ENCODE data around the gene RSPH1. TPM values are rescaled to one million over a fixed set of nuclear protein-coding genes. Genes with fewer than 3 reads are reported as not detected.
A peak's percentile ranks its signal among the peaks of the same experiment; 100 is the strongest.

RSPH1 gene
- not detected in 2 replicates for total RNA-seq (2014; rRNA removed; shearing (Covaris generic))

DNA sequence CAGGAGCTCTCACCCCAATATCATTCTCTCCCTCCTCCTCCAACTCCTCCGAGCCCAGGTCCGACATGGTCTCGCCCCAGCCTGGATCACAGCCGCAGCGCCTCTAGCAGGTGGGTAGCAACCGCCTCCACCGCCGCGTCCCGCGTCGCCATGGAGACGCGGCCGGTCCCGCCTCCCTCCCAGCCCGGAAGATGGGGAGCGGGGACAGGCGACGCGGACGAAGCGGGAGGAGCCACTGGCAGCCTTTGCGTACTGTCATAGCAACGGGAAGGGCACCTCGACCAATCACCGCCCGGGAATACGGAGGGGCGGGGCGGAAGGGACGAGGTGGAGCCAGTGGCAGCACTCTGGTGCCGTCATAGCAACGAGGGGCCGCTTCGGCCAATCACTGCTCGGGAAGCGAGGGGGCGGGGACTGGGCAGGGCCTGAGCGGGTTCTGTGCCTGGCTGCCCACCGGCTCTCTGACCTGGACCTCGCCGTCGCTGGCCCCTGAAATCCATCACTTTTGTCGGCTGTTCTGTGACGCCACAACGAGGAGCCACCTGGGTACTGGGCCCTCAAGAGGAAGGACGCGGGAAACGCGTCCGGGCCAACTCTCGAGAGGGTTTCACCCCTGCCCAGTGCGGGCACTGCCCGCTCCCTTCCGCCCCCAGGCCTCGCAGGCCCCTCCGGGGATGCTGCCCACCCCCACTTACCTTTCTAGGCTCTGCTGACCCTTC is at the start of gene RSPH1:
RSPH1 (minus strand) TSS at position 105 of the 719 bp plus-strand sequence; CDS start at position 67, 38 bp downstream.
- H3K9me3 ChIP-seq (replicated peaks), result no peaks in the 10 kb centered on the region
- H3K36me3 ChIP-seq, result no peaks in the 10 kb centered on the region
- no peak within 1 kb of the TSS for H3K27ac ChIP-seq
- no peaks in the 10 kb centered on the region for H3K4me1 ChIP-seq
- no peaks in the 10 kb centered on the region for H3K27me3 ChIP-seq
- H3K4me3 ChIP-seq, result peak within 1 kb of the TSS; percentile 52
- peak; percentile 98 to 99 for DNase-seq

GRCh38 chr21:42545745-42546144 is 49.7 kb upstream of the RSPH1 start:
- H3K27ac ChIP-seq, result no peak overlapping the region
- H3K27me3 ChIP-seq, result no peaks in the 10 kb centered on the region
- H3K4me1 ChIP-seq, result no peaks in the 10 kb centered on the region
- no peak for DNase-seq
- H3K4me3 ChIP-seq, result no peak overlapping the region
- no peaks in the 10 kb centered on the region for H3K9me3 ChIP-seq (replicated peaks)
- no peaks in the 10 kb centered on the region for H3K36me3 ChIP-seq

DNA sequence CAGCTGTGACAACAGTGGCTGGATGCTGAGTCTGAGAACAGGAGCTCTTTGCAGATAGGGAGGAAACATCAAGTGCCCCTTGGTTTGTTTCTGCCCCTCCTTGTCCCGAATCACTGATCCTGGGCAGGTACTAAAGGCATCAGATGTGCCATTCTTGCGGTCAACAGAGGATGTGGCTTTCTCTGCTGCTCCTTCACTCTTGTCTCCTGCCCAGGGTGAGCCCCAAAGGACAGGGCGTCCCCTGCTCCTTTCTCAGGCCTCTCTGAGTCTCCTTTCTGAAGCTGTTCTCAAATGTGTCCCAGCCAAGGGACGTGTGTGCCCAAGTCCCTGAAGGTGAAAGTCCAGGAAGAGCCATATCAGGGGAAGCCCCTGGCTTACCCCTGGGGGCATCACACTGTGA is 49.3 kb upstream of the RSPH1 start:
- Histone ChIP-seq H3K4me3 (no peak overlapping the region), H3K9me3 (replicated peaks) (no peaks in the 10 kb centered on the region), H3K27ac (no peak overlapping the region), H3K27me3 (no peaks in the 10 kb centered on the region), H3K36me3 (no peaks in the 10 kb centered on the region), H3K4me1 (no peaks in the 10 kb centered on the region)
- DNase-seq, result no peak

DNA sequence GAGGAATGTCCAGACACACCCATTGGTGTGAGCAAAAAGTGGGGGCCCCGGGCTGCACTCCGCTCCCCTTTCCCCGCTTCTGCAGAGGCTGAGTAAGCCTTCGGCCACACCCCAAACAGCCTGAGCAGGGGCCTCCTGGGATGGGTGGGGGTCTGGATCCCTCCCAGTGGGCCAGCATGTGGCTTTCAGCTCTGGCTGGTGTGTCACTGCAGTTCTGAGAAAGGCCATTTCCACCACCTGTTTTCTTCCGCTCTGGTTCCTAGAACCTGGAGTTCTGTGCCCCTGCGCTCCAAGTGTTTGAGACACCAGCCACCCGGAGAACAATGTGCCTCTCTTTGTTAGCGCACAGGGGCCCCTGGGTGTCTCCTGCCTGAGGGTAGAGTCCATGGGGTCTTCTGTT is 48.5 kb upstream of the RSPH1 start:
- DNase-seq, result no peak
- Histone ChIP-seq H3K4me1 (no peaks in the 10 kb centered on the region), H3K27ac (no peak overlapping the region), H3K36me3 (no peaks in the 10 kb centered on the region), H3K4me3 (no peak overlapping the region), H3K27me3 (no peaks in the 10 kb centered on the region), H3K9me3 (replicated peaks) (no peaks in the 10 kb centered on the region)

GRCh38 chr21:42543106-42543847 is 47.3 kb upstream of the RSPH1 start:
- Histone ChIP-seq H3K9me3 (replicated peaks) (no peaks in the 10 kb centered on the region), H3K4me1 (no peaks in the 10 kb centered on the region), H3K36me3 (no peaks in the 10 kb centered on the region), H3K4me3 (no peak overlapping the region), H3K27ac (no peak overlapping the region), H3K27me3 (no peaks in the 10 kb centered on the region)
- DNase-seq, result no peak

DNA sequence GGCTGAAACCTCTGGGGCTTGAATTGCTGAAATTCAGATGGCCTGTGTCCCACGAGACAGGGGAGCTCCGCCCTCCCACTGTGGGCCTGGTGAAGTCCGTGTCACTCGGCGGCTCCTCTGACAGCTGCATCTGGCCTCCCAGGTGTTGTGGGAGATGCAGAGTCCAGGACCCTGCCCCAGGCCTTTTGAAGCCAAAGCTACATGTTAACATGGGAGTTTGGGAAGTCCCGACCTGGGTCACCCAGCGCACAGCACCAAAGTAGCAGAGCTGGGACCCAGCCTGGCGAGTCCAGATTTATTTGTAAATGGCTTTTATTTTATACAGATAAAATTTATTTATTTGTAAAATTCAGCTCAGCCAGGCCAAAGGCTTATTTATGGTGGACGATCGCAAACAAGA is 46.6 kb upstream of the RSPH1 start:
- DNase-seq, result no peak
- Histone ChIP-seq H3K36me3 (no peaks in the 10 kb centered on the region), H3K9me3 (replicated peaks) (no peaks in the 10 kb centered on the region), H3K27me3 (no peaks in the 10 kb centered on the region), H3K4me3 (no peak overlapping the region), H3K27ac (no peak overlapping the region), H3K4me1 (no peaks in the 10 kb centered on the region)

DNA sequence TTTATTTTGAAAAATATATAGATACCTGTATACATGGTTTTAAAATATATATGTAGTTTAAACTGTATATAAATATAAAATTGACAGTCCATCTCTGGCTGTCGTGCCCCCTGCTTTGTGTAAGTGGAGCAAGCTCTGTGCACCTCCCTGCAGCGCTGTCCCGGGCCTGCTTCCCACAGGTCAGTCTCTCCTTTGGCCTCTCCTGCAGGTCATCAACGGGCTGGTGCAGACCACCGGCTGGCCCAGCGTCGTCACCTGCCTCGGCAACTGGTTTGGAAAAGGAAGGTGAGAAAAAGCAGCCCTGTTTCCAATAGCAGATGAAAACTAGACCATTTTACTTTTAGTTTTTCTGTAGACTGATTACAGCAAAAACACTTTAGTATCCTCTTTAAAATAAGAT is 46.2 kb upstream of the RSPH1 start:
- Histone ChIP-seq H3K27ac (no peak overlapping the region), H3K4me3 (no peak overlapping the region), H3K27me3 (no peaks in the 10 kb centered on the region), H3K9me3 (replicated peaks) (no peaks in the 10 kb centered on the region), H3K36me3 (no peaks in the 10 kb centered on the region), H3K4me1 (no peaks in the 10 kb centered on the region)
- DNase-seq, result no peak

DNA sequence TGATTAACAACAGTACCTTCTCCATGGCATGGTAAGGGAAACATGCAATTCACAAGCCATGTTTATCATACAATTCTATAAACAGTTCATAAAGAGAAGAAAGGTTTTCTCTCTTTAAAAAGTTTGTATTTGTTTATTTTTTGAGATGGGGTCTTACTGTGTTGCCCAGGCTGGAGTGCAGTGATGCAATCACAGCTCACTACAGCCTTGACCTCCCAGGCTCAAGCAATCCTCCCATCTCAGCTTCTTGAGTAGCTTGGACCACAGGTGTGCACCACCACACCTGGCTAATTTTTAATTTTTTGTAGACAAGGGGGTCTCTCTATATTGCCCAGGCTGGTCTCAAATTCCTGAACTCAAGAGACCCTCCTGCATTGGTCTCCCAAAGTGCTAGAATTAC is 45.6 kb upstream of the RSPH1 start:
- no peak for DNase-seq
- H3K9me3 ChIP-seq (replicated peaks), result no peaks in the 10 kb centered on the region
- H3K4me1 ChIP-seq, result no peaks in the 10 kb centered on the region
- no peaks in the 10 kb centered on the region for H3K36me3 ChIP-seq
- no peak overlapping the region for H3K27ac ChIP-seq
- H3K4me3 ChIP-seq, result no peak overlapping the region
- no peaks in the 10 kb centered on the region for H3K27me3 ChIP-seq

DNA sequence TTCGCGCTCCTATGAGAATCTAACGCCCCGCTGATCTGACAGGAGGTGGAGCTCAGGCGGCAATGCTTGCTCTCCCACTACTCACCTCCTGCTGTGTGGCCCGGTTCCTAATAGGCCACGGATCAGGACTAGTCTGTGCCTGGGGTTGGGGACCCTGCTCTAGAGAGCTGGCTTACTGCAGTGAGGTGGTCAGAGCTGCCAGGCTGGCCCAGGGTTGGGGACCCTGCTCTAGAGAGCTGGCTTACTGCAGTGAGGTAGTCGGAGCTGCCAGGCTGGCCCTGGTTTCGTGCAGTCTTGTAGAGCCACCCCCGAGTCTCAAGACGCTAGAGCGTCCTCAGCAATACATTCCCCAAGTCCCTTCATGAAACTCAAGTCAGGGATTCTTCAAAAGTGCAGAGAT is 45.1 kb upstream of the RSPH1 start:
- H3K27me3 ChIP-seq, result no peaks in the 10 kb centered on the region
- no peaks in the 10 kb centered on the region for H3K36me3 ChIP-seq
- DNase-seq, result no peak
- H3K27ac ChIP-seq, result no peak overlapping the region
- no peaks in the 10 kb centered on the region for H3K9me3 ChIP-seq (replicated peaks)
- H3K4me1 ChIP-seq, result no peaks in the 10 kb centered on the region
- H3K4me3 ChIP-seq, result no peak overlapping the region

DNA sequence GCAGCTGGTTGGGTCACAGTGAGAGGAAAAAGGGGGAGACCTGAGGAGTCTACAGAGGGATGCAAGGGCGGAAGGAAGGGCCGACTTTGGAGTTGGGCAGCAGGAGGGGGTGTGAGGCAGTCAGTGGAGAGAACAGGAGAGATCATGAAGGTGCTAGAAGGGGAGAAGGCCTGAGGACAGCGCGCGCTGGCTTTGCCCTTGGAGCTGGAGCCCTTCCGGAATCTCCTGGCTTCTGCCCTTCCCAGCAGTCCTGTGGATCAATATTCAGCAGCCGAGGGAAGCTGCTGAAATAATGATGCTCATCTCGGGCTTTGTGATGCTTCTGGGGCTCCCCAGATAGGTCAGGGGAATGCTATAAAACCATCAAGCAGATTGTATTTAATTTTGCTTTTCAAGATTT is 44.4 kb upstream of the RSPH1 start:
- Histone ChIP-seq H3K9me3 (replicated peaks) (no peaks in the 10 kb centered on the region), H3K4me1 (no peaks in the 10 kb centered on the region), H3K4me3 (no peak overlapping the region), H3K27ac (no peak overlapping the region), H3K36me3 (no peaks in the 10 kb centered on the region), H3K27me3 (no peaks in the 10 kb centered on the region)
- no peak for DNase-seq

DNA sequence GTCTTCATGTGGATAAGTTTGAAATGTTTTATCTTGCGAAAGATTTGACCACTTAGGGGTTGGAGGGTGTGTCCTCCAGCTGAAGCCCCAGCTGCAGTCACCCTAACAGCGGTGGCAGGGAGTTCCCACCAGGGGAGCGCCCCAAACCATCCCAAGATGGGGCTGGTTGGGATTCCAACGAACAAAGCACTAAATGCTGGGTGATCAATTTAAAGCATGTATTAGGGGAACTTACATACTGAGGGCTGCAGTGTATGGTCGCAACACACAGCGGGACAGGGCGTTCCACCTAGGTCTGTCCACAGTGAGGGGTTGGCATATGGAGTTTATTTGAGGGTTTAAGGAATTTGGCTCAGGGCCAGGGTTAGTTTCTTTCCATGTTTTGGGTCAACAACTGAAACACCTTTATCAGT is 43.9 kb upstream of the RSPH1 start:
- H3K4me1 ChIP-seq, result no peaks in the 10 kb centered on the region
- no peak overlapping the region for H3K27ac ChIP-seq
- H3K36me3 ChIP-seq, result no peaks in the 10 kb centered on the region
- H3K4me3 ChIP-seq, result no peak overlapping the region
- peak in 1 of 2 experiments; percentile 40 for DNase-seq
- no peaks in the 10 kb centered on the region for H3K27me3 ChIP-seq
- H3K9me3 ChIP-seq (replicated peaks), result no peaks in the 10 kb centered on the region

- Histone ChIP-seq H3K9me3 (replicated peaks) (no peaks in the 10 kb centered on the region), H3K36me3 (no peaks in the 10 kb centered on the region), H3K27me3 (no peaks in the 10 kb centered on the region), H3K4me1 (no peaks in the 10 kb centered on the region), H3K4me3 (no peak overlapping the region), H3K27ac (no peak overlapping the region)
- no peak for DNase-seq
These were observed 43.3 kb upstream of the RSPH1 start for GRCh38 chr21:42539342-42539741.

DNA sequence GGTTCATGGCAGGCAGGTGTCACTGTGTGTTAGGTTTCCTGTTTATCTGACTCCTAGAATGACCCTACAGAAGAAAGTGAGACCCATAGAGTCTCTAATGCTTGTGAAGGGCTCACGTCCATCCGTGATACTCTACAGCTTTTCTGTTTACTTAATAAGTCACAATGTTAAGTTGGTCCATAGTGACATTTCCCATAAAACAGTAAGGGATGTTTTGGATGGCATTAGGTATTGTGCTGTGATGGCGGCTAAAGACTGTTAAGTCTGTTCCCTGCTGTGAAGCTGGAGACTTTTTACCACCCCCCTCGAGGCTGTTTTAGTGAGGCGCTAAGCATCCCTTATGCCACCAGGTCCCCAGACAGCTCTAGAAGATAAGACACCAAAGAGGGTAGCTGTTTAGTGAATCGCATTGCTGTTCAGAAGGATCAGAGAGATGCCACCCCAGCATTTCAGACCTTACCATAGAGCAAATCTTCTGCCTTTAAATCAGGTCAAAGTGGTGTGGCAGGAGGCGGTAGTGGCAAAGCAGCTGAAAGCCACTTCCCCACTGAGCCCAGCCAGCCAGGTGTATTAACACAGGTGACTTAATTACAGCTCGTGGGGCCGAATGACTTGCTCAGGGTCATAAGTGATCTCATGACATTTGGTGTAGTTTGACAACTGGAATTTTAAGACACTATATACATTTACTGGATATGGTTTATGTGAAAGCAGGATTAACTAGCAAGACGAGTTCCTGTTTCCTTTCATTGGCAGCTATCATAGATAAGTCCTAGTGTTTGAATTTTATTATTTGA is 42.7 kb upstream of the RSPH1 start:
- no peak for DNase-seq
- no peaks in the 10 kb centered on the region for H3K27me3 ChIP-seq
- no peak overlapping the region for H3K4me3 ChIP-seq
- no peaks in the 10 kb centered on the region for H3K4me1 ChIP-seq
- H3K9me3 ChIP-seq (replicated peaks), result no peaks in the 10 kb centered on the region
- H3K36me3 ChIP-seq, result no peaks in the 10 kb centered on the region
- H3K27ac ChIP-seq, result no peak overlapping the region

DNA sequence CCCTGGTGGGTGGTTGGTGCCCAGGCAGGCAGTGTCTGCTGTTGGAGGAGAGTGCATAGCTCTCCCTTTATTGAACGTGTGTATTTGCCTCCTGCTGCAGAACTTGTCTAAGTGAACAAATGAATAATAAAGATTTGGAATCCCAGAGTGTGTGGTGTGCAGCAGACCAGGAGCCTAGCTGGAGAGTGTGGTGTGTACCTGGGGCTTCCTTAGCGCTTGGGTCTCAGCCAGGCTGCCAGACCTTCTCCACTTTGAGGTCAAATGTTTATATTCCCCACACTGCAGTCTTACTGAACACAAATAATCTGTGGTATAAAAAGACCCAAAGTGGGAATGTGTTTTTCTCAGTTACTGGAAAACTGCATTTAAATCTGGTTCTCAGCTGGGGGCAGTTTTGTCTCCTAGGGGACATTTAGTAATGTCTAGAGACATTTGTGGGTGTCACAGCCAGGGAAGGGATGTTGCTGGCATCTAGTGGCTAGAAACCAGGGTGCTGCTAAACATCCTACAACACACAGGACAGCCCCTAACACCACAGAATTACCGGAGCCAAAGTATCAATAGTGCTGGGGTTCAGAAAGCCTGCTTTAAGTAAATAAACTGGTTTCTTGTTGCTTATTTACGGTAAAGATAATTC is 41.2 kb upstream of the RSPH1 start:
- peaks cover 6% of the 10 kb centered on the region; the same call in 1 of the 2 replicates for H3K4me1 ChIP-seq
- H3K27ac ChIP-seq, result no peak overlapping the region
- no peak overlapping the region for H3K4me3 ChIP-seq
- no peaks in the 10 kb centered on the region for H3K27me3 ChIP-seq
- DNase-seq, result peak in 1 of 2 experiments; percentile 29
- H3K9me3 ChIP-seq (replicated peaks), result no peaks in the 10 kb centered on the region
- no peaks in the 10 kb centered on the region for H3K36me3 ChIP-seq

GRCh38 chr21:42536601-42537000 is 40.6 kb upstream of the RSPH1 start:
- no peak overlapping the region for H3K27ac ChIP-seq
- H3K4me3 ChIP-seq, result no peak overlapping the region
- peaks cover 6% of the 10 kb centered on the region; the same call in 1 of the 2 replicates for H3K4me1 ChIP-seq
- no peak for DNase-seq
- H3K9me3 ChIP-seq (replicated peaks), result no peaks in the 10 kb centered on the region
- H3K36me3 ChIP-seq, result no peaks in the 10 kb centered on the region
- H3K27me3 ChIP-seq, result no peaks in the 10 kb centered on the region
